PC-3 (cell line): Measurements from ENCODE around the gene TMCC2. TPM values are rescaled to one million over a fixed set of nuclear protein-coding genes. Genes with fewer than 3 reads are reported as not detected.

Source experiments
- ATAC-seq: fragments of 200-7000 bp; cut with Tn5 transposase; 2 replicates; pipeline ENCODE4 v1.9.1; 2020; ENCODE audit warnings: mild to moderate bottlenecking, moderate library complexity
- BruUV-seq: library from RNA; stranded (reverse); fragments of 400-500 nt; replicated peaks from 2 replicates; lab custom pipeline; 2021; lab: Mats Ljungman, UMichigan
- CTCF ChIA-PET: fragments of 300-600 bp; sonication (Branson Sonifier 250); formaldehyde crosslinking; loops from one replicate; lab custom pipeline; 2022; ENCODE audit warnings: antibody characterized with exemption; lab: Charles Lee
- POLR2A ChIA-PET: fragments of 300-600 bp; sonication (Branson Sonifier 250); formaldehyde crosslinking; loops from one replicate; lab custom pipeline; 2022; ENCODE audit warnings: antibody characterized with exemption; ENCODE audit not compliant: unreplicated experiment; lab: Charles Lee
- DNase-seq: peaks from one replicate; pipeline ENCODE4 v3.0.0-alpha.2; 2015
- H2AFZ ChIP-seq: fragments of 300-600 bp; sonication (generic); 2 replicates; pipeline ENCODE4 v1.6.0; 2016; ENCODE audit warnings: antibody characterized with exemption, low read length
- H3F3A ChIP-seq: fragments of 300-600 bp; sonication (generic); one replicate; pipeline ENCODE4 v1.6.0; 2017; ENCODE audit warnings: antibody characterized with exemption, low read length, control low read depth, mild to moderate bottlenecking; ENCODE audit not compliant: unreplicated experiment
- H3K27ac ChIP-seq: fragments of 300-600 bp; sonication (generic); 2 replicates; pipeline ENCODE4 v1.5.1; 2016; ENCODE audit warnings: mild to moderate bottlenecking, low read length
- H3K27me3 ChIP-seq: fragments of 300-600 bp; sonication (generic); 2 replicates; pipeline ENCODE4 v1.6.1; 2016; ENCODE audit warnings: low read length, mixed read lengths
- H3K36me3 ChIP-seq: fragments of 300-600 bp; sonication (generic); 2 replicates; pipeline ENCODE4 v1.6.1; 2016; ENCODE audit warnings: low read depth, mixed run types, low read length, mixed read lengths
- H3K4me1 ChIP-seq: fragments of 300-600 bp; sonication (generic); 2 replicates; pipeline ENCODE4 v1.5.1; 2016; ENCODE audit warnings: low read length; ENCODE audit not compliant: insufficient read depth
- H3K4me2 ChIP-seq: fragments of 300-600 bp; sonication (generic); 2 replicates; pipeline ENCODE4 v1.6.0; 2016; ENCODE audit warnings: low read length
- H3K4me3 ChIP-seq: fragments of 300-600 bp; sonication (generic); 2 replicates; pipeline ENCODE4 v1.5.1; 2016; ENCODE audit warnings: mild to moderate bottlenecking, low read length, mixed read lengths
- H3K79me2 ChIP-seq: fragments of 300-600 bp; sonication (generic); 2 replicates; pipeline ENCODE4 v1.6.1; 2017; ENCODE audit warnings: low read length, mixed read lengths
- H3K9ac ChIP-seq: fragments of 300-600 bp; sonication (generic); 2 replicates; pipeline ENCODE4 v1.6.0; 2016; ENCODE audit warnings: mild to moderate bottlenecking, low read length
- H3K9me2 ChIP-seq: fragments of 300-600 bp; sonication (generic); replicated peaks from 2 replicates; pipeline ENCODE4 v1.6.1; 2016; ENCODE audit warnings: mixed run types, low read length, mixed read lengths
- H3K9me3 ChIP-seq: fragments of 300-600 bp; sonication (generic); 2 replicates; pipeline ENCODE4 v1.6.1; 2016; ENCODE audit warnings: low read length, mixed read lengths
- H4K20me1 ChIP-seq: fragments of 300-600 bp; sonication (generic); 2 replicates; pipeline ENCODE4 v1.6.1; 2016; ENCODE audit warnings: low read length, mixed read lengths
- CTCF ChIP-seq: fragments of 300-600 bp; sonication (generic); conservative IDR thresholded peaks from 2 replicates; pipeline ENCODE4 v1.5.1; 2017; ENCODE audit warnings: antibody characterized with exemption, low read depth, mild to moderate bottlenecking, low read length
- EZH2 ChIP-seq: fragments of 300-600 bp; sonication (generic); IDR thresholded peaks from one replicate; pipeline ENCODE4 v1.6.1; 2017; ENCODE audit warnings: antibody characterized with exemption, mild to moderate bottlenecking, low read length; ENCODE audit not compliant: unreplicated experiment
- EZH2phosphoT487 ChIP-seq: fragments of 300-600 bp; sonication (generic); IDR thresholded peaks from 2 replicates; pipeline ENCODE4 v1.6.1; 2018; ENCODE audit warnings: mild to moderate bottlenecking, antibody characterized with exemption, low read length, borderline replicate concordance
- intact Hi-C: fragments of 100-400 bp; cut with micrococcal nuclease; formaldehyde crosslinking; loops from 2 replicates; pipeline ENCODE4 v1.9.0; 2023
- total RNA-seq: library from RNA; depleted of rRNA; stranded (reverse); fragments of >200 nt; gene quantifications from 2 replicates; pipeline ENCODE4 v1.2.3, GENCODE V29; 2014

TMCC2 gene
- total RNA-seq, 1 experiment from 2014 or later = 8.7 TPM

GRCh38 chr1:205270271-205270670 lies 42.5 kb downstream of the TMCC2 start:
- H3K4me2 ChIP-seq = peak overlapping the region; percentile 32
- TF ChIP-seq EZH2phosphoT487 (no peak), EZH2 (no peak), CTCF (no peak)
- H3K9me2 ChIP-seq = no peaks in the 10 kb centered on the region
- no peaks in the 10 kb centered on the region for H3F3A ChIP-seq
- no peak overlapping the region for H3K9ac ChIP-seq
- H3K79me2 ChIP-seq = no peaks in the 10 kb centered on the region
- ChIA-PET CTCF (interaction anchor here (0.6 to 2.1 kb wide), 7 partner anchors 11 to 265 kb away, joined by 3 to 20 read pairs (median 5); no protein-coding TSS in a partner anchor), POLR2A (interaction anchor here (0.6 to 1.0 kb wide), 2 partner anchors 14 to 178 kb away, joined by 3 to 5 read pairs; no protein-coding TSS in a partner anchor)
- peak overlapping the region; percentile 37 for H3K27ac ChIP-seq
- ATAC-seq (no peak), DNase-seq (no peak)
- intact Hi-C loops = no loop called here
- H3K4me1 ChIP-seq = peaks cover 16% of the 10 kb centered on the region
- H2AFZ ChIP-seq = no peak overlapping the region
- no peaks in the 10 kb centered on the region for H4K20me1 ChIP-seq
- H3K4me3 ChIP-seq = no peak overlapping the region
- BruUV-seq = no TSS peak
- H3K9me3 ChIP-seq = no peaks in the 10 kb centered on the region
- H3K36me3 ChIP-seq = no peaks in the 10 kb centered on the region
- H3K27me3 ChIP-seq = no peaks in the 10 kb centered on the region

- Histone ChIP-seq H2AFZ (no peak overlapping the region), H3K27ac (peak overlapping the region; percentile 54), H3K4me2 (peak overlapping the region; percentile 32), H3K36me3 (no peaks in the 10 kb centered on the region), H3K4me3 (no peak overlapping the region), H3K79me2 (no peaks in the 10 kb centered on the region), H3K9me3 (no peaks in the 10 kb centered on the region), H3K27me3 (no peaks in the 10 kb centered on the region), H3K9me2 (no peaks in the 10 kb centered on the region), H3K4me1 (peaks cover 16% of the 10 kb centered on the region), H3K9ac (no peak overlapping the region), H3F3A (no peaks in the 10 kb centered on the region), H4K20me1 (no peaks in the 10 kb centered on the region)
- intact Hi-C loops = no loop called here
- ChIA-PET CTCF (interaction anchor here (0.6 to 2.1 kb wide), 9 partner anchors 12 to 273 kb away, joined by 3 to 20 read pairs (median 5); no protein-coding TSS in a partner anchor), POLR2A (interaction anchor here (0.6 to 1.0 kb wide), 3 partner anchors 14 to 178 kb away, joined by 3 to 11 read pairs (median 5); no protein-coding TSS in a partner anchor)
- BruUV-seq = no TSS peak
- peak; percentile 84 for ATAC-seq
- peak; percentile 94 for DNase-seq
- TF ChIP-seq EZH2phosphoT487 = peak; percentile 68
- TF ChIP-seq CTCF = no peak
These were observed 43.0 kb downstream of the TMCC2 start for GRCh38 chr1:205270764-205271163.

GRCh38 chr1:205271277-205271676 lies 43.5 kb downstream of the TMCC2 start:
- Histone ChIP-seq H3K27me3 (no peaks in the 10 kb centered on the region), H3K4me1 (peaks cover 16% of the 10 kb centered on the region), H3K9ac (no peak overlapping the region), H4K20me1 (no peaks in the 10 kb centered on the region), H2AFZ (no peak overlapping the region), H3K36me3 (no peaks in the 10 kb centered on the region), H3K9me2 (no peaks in the 10 kb centered on the region), H3F3A (no peaks in the 10 kb centered on the region), H3K27ac (peak overlapping the region; percentile 54), H3K4me3 (no peak overlapping the region), H3K4me2 (peak overlapping the region; percentile 32), H3K79me2 (no peaks in the 10 kb centered on the region), H3K9me3 (no peaks in the 10 kb centered on the region)
- no TSS peak for BruUV-seq
- POLR2A ChIA-PET = interaction anchor here (0.6 to 1.0 kb wide), 2 partner anchors 13 to 98 kb away, joined by 5 to 11 read pairs; no protein-coding TSS in a partner anchor
- TF ChIP-seq CTCF = peak; percentile 33
- no peak for TF ChIP-seq EZH2phosphoT487
- CTCF ChIA-PET = interaction anchor here (0.9 to 2.1 kb wide), 7 partner anchors 12 to 272 kb away, joined by 3 to 20 read pairs (median 5); no protein-coding TSS in a partner anchor
- ATAC-seq (peak; percentile 8), DNase-seq (peak; percentile 35)
- intact Hi-C loops = no loop called here
